ENCODE results near the gene ELAVL1.

GRCh38 chr19:7983286-7983950 is 22.0 kb downstream of the ELAVL1 start:
- no peak for TF ChIP-seq EZH2 (IDR thresholded peaks at IDR 0.05; ENCODE audit: low read length, unreplicated experiment)
- no peak for TF ChIP-seq CTCF (conservative IDR thresholded peaks at IDR 0.05; ENCODE audit: low read depth, low read length)
- TF ChIP-seq EZH2phosphoT487 (IDR thresholded peaks at IDR 0.05; ENCODE audit: borderline replicate concordance, low read length), result no peak
